SK-N-SH (cell line): ENCODE results near the gene POU6F2.

Experiments
- EP300 ChIP-seq, 2 experiments: IDR thresholded peaks; 2 replicates each; pipeline versions ENCODE4 v1.4.0 to v1.6.1; 2012; ENCODE audit warnings: borderline replicate concordance in 1 of 2, low read depth in 1 of 2, low read length in 1 of 2
- JUND ChIP-seq: IDR thresholded peaks from 2 replicates; pipeline ENCODE4 v1.4.0; 2012
- MEF2A ChIP-seq: IDR thresholded peaks from 2 replicates; pipeline ENCODE4 v1.4.0; 2012; ENCODE audit warnings: low read depth, borderline replicate concordance
- PBX3 ChIP-seq: IDR thresholded peaks from 2 replicates; pipeline ENCODE4; 2012
- TF ChIP-seq, protein P1 (sequence below): fragments of 200-600 bp; sonication (generic); IDR thresholded peaks from 2 replicates; pipeline ENCODE4 v1.6.1; 2017; ENCODE audit warnings: antibody characterized with exemption, mild to moderate bottlenecking, moderate library complexity

GRCh38 chr7:39091145-39091544, 113.4 kb downstream of the POU6F2 start:
- no peak for TF ChIP-seq EP300 (IDR thresholded peaks at IDR 0.05; ENCODE audit: borderline replicate concordance in 1 of 2, low read depth in 1 of 2, low read length in 1 of 2)
- no peak for TF ChIP-seq JUND
- no peak for TF ChIP-seq PBX3
- TF ChIP-seq, protein P1, sequence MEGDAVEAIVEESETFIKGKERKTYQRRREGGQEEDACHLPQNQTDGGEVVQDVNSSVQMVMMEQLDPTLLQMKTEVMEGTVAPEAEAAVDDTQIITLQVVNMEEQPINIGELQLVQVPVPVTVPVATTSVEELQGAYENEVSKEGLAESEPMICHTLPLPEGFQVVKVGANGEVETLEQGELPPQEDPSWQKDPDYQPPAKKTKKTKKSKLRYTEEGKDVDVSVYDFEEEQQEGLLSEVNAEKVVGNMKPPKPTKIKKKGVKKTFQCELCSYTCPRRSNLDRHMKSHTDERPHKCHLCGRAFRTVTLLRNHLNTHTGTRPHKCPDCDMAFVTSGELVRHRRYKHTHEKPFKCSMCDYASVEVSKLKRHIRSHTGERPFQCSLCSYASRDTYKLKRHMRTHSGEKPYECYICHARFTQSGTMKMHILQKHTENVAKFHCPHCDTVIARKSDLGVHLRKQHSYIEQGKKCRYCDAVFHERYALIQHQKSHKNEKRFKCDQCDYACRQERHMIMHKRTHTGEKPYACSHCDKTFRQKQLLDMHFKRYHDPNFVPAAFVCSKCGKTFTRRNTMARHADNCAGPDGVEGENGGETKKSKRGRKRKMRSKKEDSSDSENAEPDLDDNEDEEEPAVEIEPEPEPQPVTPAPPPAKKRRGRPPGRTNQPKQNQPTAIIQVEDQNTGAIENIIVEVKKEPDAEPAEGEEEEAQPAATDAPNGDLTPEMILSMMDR, result no peak
- TF ChIP-seq MEF2A, result no peak
